ENCODE measurements around the gene LDLRAD4.

DNA sequence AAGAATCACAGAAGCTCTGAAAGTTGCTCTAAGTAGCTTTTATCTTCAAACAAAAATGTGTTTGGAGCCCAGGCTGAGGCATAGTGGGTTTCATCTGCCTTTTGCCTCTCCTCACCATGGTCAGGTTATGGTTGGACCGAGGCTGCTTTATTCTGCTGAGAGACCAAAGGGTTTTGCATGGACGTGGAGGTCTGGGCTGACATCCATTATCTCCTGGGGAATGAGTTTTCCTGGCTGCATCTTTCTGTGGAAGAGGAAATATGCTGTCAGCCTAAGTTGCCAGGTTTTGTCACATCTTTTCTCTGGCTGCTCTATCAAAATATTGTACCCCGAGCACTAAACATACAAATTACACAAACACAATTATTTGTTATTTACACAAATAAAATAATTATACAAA lies 223.2 kb downstream of the LDLRAD4 start:
- TF ChIP-seq YY1 (IDR thresholded peaks at IDR 0.05; ENCODE audit: low read depth) (no peak), SMC3 (IDR thresholded peaks at IDR 0.05; ENCODE audit: low read depth, low read length) (no peak), POLR2AphosphoS5 (IDR thresholded peaks at IDR 0.05; ENCODE audit: low read depth, low read length) (no peak)
- TF ChIP-seq, protein P1, sequence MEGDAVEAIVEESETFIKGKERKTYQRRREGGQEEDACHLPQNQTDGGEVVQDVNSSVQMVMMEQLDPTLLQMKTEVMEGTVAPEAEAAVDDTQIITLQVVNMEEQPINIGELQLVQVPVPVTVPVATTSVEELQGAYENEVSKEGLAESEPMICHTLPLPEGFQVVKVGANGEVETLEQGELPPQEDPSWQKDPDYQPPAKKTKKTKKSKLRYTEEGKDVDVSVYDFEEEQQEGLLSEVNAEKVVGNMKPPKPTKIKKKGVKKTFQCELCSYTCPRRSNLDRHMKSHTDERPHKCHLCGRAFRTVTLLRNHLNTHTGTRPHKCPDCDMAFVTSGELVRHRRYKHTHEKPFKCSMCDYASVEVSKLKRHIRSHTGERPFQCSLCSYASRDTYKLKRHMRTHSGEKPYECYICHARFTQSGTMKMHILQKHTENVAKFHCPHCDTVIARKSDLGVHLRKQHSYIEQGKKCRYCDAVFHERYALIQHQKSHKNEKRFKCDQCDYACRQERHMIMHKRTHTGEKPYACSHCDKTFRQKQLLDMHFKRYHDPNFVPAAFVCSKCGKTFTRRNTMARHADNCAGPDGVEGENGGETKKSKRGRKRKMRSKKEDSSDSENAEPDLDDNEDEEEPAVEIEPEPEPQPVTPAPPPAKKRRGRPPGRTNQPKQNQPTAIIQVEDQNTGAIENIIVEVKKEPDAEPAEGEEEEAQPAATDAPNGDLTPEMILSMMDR (IDR thresholded peaks at IDR 0.05) = no peak

Data from SK-N-SH (cell line).